Measurements from ENCODE around the gene TTC31.
"Not testable (repeated sequence)": the region's sequence is repeated elsewhere in the genome, so short reads cannot be mapped to it uniquely, and the experiment has no call there.

The TTC31 gene

DNA sequence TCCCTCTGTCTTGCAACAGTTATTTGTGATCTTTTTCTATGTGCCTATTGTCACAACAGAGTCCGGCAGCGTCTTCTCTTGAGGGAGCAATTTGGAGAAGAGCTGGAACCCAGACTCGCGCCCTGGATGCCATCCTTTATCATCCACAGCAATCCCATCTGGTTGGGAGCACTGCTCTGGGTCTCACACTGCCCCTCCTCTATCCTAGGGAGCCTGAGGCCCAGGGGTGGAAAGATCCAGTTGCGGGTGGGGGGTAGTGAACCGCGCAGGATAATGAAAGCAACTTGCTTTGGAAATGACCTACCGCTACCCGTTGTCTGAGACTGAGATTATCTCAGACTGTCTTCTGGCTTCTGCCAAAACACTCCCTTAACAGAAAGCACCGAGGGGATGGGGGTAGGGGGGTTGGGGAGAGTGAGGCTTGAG lies 23.9 kb upstream of the TTC31 start:
- Histone ChIP-seq H3K27ac (ENCODE audit: low read depth, low read length) (no peak overlapping the region), H3K4me3 (ENCODE audit: low read depth, low read length) (peak overlapping the region; percentile 91), H3K9ac (ENCODE audit: low read length) (peak overlapping the region; percentile 89), H3K36me3 (ENCODE audit: control insufficient read depth, insufficient read depth, low read length) (peaks cover 23% of the 10 kb centered on the region), H3K27me3 (ENCODE audit: control insufficient read depth, insufficient read depth, low read length) (no peaks in the 10 kb centered on the region), H3K9me3 (ENCODE audit: control insufficient read depth, insufficient read depth, low read depth, low read length) (no peaks in the 10 kb centered on the region), H3K4me1 (ENCODE audit: control insufficient read depth, insufficient read depth, low read length) (0 out of 2 replicates have a peak, but pooled peaks cover 5% of the 10 kb centered on the region)

DNA sequence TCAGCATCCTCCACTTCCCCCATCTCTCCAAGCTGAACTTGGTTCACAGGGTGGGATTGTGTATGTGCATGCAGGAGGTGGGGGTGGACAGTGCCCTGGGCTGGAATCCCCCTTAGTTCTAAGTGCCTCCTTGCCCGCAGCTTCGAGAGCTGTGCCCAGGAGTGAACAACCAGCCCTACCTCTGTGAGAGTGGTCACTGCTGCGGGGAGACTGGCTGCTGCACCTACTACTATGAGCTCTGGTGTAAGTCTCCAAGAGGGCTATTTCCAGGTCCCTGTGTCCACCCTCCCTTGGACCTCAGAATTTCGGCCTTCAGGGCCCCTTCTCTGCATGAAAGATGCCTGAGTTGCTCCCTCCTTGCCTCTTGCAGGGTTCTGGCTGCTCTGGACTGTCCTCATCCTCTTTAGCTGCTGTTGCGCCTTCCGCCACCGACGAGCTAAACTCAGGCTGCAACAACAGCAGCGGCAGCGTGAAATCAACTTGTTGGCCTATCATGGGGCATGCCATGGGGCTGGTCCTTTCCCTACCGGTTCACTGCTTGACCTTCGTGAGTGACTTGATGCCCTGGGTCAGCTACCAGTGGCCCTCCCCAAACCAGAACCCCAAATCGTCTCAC lies 23.3 kb upstream of the TTC31 start:
- not testable (repeated sequence) for H3K9me3 ChIP-seq (ENCODE audit: control insufficient read depth, insufficient read depth, low read depth, low read length); H3K27ac ChIP-seq (ENCODE audit: low read depth, low read length); H3K4me1 ChIP-seq (ENCODE audit: control insufficient read depth, insufficient read depth, low read length); H3K27me3 ChIP-seq (ENCODE audit: control insufficient read depth, insufficient read depth, low read length)
- peak overlapping the region; percentile 91 for H3K4me3 ChIP-seq (ENCODE audit: low read depth, low read length)
- peaks cover 23% of the 10 kb centered on the region for H3K36me3 ChIP-seq (ENCODE audit: control insufficient read depth, insufficient read depth, low read length)
- H3K9ac ChIP-seq (ENCODE audit: low read length): peak overlapping the region; percentile 14

DNA sequence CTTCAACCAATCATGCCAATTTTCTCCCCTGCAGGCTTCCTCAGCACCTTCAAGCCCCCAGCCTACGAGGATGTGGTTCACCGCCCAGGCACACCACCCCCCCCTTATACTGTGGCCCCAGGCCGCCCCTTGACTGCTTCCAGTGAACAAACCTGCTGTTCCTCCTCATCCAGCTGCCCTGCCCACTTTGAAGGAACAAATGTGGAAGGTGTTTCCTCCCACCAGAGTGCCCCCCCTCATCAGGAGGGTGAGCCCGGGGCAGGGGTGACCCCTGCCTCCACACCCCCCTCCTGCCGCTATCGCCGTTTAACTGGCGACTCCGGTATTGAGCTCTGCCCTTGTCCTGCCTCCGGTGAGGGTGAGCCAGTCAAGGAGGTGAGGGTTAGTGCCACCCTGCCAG lies 22.7 kb upstream of the TTC31 start:
- not testable (repeated sequence) for H3K27ac ChIP-seq (ENCODE audit: low read depth, low read length); H3K27me3 ChIP-seq (ENCODE audit: control insufficient read depth, insufficient read depth, low read length); H3K9ac ChIP-seq (ENCODE audit: low read length); H3K9me3 ChIP-seq (ENCODE audit: control insufficient read depth, insufficient read depth, low read depth, low read length); H3K4me3 ChIP-seq (ENCODE audit: low read depth, low read length); H3K4me1 ChIP-seq (ENCODE audit: control insufficient read depth, insufficient read depth, low read length)
- peaks cover 23% of the 10 kb centered on the region for H3K36me3 ChIP-seq (ENCODE audit: control insufficient read depth, insufficient read depth, low read length)

DNA sequence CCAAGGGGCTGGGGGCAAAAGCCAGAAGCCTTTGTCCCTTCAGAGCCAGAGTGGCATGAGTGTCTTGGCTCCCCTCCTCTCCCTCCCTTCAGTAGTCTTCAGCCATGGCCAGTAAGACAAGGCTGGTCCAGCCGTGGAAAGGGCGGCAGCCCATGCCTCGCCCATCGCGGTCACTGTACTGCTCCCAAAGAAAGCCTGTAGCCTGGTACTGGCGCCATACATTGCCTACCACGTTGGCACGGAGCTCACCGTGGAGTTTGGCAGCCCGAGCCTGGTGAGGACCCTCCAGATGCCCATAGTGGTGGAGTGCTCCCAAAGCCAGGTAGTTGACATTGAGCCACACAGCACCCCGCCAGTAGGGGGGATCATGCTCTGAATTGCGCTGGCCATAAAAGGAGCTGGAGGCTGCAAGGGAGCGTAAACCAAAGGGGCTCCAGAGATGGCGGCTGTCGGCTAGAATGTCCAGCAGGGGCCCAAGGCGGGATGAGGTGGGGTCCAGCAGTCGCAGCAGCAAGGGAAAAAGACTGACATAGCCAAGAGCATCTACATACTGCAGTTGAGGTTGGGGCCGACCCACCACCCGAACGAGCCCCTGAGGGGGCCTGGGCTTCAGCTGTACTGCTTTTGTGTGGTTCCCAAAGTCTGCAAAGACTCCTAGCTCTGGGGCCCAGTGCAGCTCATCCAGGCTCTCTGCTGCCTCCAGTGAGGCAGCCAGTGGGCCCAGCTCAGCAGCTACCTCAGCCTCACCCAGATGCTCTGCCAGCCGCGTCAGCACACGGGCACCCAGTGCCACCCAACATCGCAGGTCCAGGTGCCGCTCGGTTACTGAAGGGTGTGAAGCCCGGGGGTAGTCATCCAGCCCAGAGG lies 21.5 kb upstream of the TTC31 start:
- no peaks in the 10 kb centered on the region for H3K9me3 ChIP-seq (ENCODE audit: control insufficient read depth, insufficient read depth, low read depth, low read length)
- 0 out of 2 replicates have a peak, but pooled peaks cover 3% of the 10 kb centered on the region for H3K4me1 ChIP-seq (ENCODE audit: control insufficient read depth, insufficient read depth, low read length)
- H3K36me3 ChIP-seq (ENCODE audit: control insufficient read depth, insufficient read depth, low read length): peaks cover 23% of the 10 kb centered on the region
- H3K9ac ChIP-seq (ENCODE audit: low read length): no peak overlapping the region
- no peak overlapping the region for H3K27ac ChIP-seq (ENCODE audit: low read depth, low read length)
- H3K4me3 ChIP-seq (ENCODE audit: low read depth, low read length): no peak overlapping the region
- no peaks in the 10 kb centered on the region for H3K27me3 ChIP-seq (ENCODE audit: control insufficient read depth, insufficient read depth, low read length)

DNA sequence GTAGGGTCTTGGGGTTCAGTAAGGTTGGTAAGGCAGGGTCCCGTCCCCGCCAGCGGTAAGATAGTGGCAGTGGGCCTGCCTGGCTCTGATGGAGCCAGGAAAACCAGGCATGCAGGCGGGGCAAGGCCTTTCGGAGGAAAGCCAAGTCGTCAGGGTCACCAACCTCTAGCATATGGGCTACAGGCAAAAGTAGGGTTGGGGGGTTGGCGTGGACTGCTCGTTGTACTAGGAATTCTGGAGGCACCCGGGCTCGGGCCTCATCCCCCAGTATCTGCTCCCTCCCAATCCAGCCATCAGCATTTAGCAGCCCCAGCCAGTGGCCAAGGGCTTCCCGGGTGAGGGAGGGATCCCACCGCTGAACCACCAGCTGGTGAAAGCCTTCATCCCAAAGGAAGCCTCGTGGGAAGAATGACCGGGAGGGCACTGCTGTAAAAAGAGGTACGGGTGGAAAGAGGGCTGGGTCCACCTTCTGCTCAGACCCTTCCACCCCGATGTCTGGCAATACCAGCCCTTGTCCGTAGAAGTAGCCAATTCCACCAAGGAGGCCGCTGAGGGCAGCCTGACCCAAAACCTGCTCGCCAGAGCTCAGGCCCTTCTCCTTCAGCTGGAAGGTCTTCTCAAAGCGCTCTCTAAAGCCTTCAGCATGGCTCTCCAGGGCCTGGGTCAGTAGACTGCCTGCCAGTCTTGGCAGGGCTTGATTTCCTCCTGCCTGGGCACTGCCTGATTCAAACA lies 20.7 kb upstream of the TTC31 start:
- Histone ChIP-seq H3K36me3 (ENCODE audit: control insufficient read depth, insufficient read depth, low read length) (peaks cover 23% of the 10 kb centered on the region), H3K27ac (ENCODE audit: low read depth, low read length) (no peak overlapping the region), H3K27me3 (ENCODE audit: control insufficient read depth, insufficient read depth, low read length) (no peaks in the 10 kb centered on the region), H3K9me3 (ENCODE audit: control insufficient read depth, insufficient read depth, low read depth, low read length) (no peaks in the 10 kb centered on the region), H3K4me1 (ENCODE audit: control insufficient read depth, insufficient read depth, low read length) (0 out of 2 replicates have a peak, but pooled peaks cover 3% of the 10 kb centered on the region), H3K9ac (ENCODE audit: low read length) (no peak overlapping the region), H3K4me3 (ENCODE audit: low read depth, low read length) (no peak overlapping the region)

DNA sequence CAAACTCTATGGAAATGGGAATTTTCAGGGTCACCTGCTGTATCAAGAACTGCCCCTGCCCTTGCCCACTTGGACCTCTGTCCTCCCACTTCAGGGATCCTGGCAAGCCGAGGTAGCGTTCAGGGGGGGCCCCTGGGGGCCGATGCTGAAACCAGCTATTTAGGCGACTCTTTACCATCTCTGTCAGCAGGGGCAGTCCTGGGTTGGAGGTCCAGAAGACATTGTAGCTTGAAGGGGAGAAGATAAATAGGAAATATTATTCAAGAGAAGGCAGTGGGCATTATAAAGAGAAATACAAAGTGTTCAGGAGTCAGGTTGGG lies 20.1 kb upstream of the TTC31 start:
- Histone ChIP-seq H3K27ac (ENCODE audit: low read depth, low read length) (no peak overlapping the region), H3K27me3 (ENCODE audit: control insufficient read depth, insufficient read depth, low read length) (no peaks in the 10 kb centered on the region), H3K4me1 (ENCODE audit: control insufficient read depth, insufficient read depth, low read length) (0 out of 2 replicates have a peak, but pooled peaks cover 3% of the 10 kb centered on the region)

DNA sequence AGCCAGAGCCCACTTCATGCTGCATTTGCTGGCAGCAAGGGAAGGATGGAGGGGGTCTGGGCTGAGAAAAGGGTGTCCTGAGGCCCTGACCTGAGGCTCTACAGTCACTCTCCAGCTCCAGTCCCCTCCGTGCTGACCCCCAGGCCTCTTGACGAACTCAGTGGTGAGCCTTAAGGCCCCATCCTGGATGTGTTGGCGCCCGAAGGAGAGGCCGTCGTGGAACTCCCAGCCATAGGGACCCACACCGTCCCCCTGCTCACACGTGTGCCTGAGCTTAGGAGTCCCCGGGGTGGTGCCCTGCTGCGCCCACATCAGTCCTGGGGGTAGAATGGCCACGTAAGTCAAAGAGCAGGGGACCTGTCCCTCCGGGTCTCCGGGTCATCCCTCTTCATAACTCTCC lies 18.5 kb upstream of the TTC31 start:
- Histone ChIP-seq H3K9ac (ENCODE audit: low read length) (peak overlapping the region; percentile 81), H3K36me3 (ENCODE audit: control insufficient read depth, insufficient read depth, low read length) (peaks cover 23% of the 10 kb centered on the region), H3K4me1 (ENCODE audit: control insufficient read depth, insufficient read depth, low read length) (0 out of 2 replicates have a peak, but pooled peaks cover 3% of the 10 kb centered on the region), H3K9me3 (ENCODE audit: control insufficient read depth, insufficient read depth, low read depth, low read length) (no peaks in the 10 kb centered on the region), H3K27me3 (ENCODE audit: control insufficient read depth, insufficient read depth, low read length) (no peaks in the 10 kb centered on the region), H3K27ac (ENCODE audit: low read depth, low read length) (no peak overlapping the region), H3K4me3 (ENCODE audit: low read depth, low read length) (peak overlapping the region; percentile 88)

More for the DNA sequence above, 20.1 kb upstream of the TTC31 start:
- Histone ChIP-seq H3K9ac (ENCODE audit: low read length) (no peak overlapping the region), H3K4me3 (ENCODE audit: low read depth, low read length) (no peak overlapping the region), H3K9me3 (ENCODE audit: control insufficient read depth, insufficient read depth, low read depth, low read length) (no peaks in the 10 kb centered on the region), H3K36me3 (ENCODE audit: control insufficient read depth, insufficient read depth, low read length) (peaks cover 23% of the 10 kb centered on the region)

DNA sequence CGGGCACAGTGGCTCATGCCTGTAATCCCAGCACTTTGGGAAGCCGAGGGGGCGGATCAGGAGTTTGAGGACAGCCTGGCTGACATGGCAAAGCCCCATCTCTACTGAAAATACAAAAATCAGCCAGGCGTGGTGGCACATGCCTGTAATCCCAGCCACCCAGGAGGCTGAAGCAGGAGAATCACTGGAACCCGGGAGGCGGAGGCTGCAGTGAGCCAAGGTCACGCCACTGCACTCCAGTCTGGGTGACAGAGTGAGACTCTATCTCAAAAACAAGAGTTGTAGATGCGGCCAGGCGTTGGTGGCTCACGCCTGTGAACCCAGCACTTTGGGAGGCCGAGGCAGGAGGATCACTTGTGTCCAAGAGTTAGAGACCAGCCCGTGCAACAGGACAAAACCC lies 12.1 kb upstream of the TTC31 start:
- H3K27ac ChIP-seq (ENCODE audit: low read depth, low read length); H3K4me1 ChIP-seq (ENCODE audit: control insufficient read depth, insufficient read depth, low read length); H3K9ac ChIP-seq (ENCODE audit: low read length); H3K4me3 ChIP-seq (ENCODE audit: low read depth, low read length); H3K27me3 ChIP-seq (ENCODE audit: control insufficient read depth, insufficient read depth, low read length); H3K9me3 ChIP-seq (ENCODE audit: control insufficient read depth, insufficient read depth, low read depth, low read length): not testable (repeated sequence)
- peaks cover 15% of the 10 kb centered on the region for H3K36me3 ChIP-seq (ENCODE audit: control insufficient read depth, insufficient read depth, low read length)

DNA sequence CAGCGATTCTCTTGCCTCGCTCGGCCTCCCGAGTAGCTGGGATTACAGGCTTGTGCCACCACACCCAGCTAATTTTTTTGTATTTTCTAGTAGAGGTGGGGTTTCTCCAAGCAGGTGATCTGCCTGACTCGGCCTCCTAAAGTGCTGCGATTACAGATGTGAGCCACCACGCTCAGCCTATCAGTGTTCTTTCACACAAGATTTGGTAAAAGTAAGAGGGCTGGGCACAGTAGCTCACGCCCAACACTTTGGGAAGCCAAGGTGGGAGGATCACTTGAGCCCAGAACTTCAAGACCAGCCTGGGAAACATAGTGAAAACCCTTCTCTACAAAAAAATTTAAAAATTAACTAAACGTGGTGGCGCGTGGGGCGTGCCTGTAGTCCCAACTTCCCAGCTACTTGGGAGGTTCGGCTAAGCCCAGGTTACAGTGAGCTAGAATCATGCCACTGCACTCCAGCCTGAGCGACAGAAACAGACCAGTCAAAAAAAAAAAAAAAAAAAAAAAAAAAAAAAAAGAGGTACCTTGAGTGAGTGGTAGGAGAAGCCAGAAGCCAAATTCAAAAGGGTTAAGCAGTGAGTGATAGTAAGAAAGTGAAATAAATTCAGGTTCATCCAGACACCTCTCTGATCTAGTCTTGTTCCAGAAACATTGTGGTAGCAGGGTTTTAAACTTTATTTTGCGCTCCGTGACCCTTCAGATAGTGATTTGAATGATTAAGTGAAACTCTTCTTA lies 11.4 kb upstream of the TTC31 start:
- no peak overlapping the region for H3K27ac ChIP-seq (ENCODE audit: low read depth, low read length)
- H3K9ac ChIP-seq (ENCODE audit: low read length): peak overlapping the region; percentile 89
- H3K4me3 ChIP-seq (ENCODE audit: low read depth, low read length): peak overlapping the region; percentile 86
- no peaks in the 10 kb centered on the region for H3K27me3 ChIP-seq (ENCODE audit: control insufficient read depth, insufficient read depth, low read length)
- H3K9me3 ChIP-seq (ENCODE audit: control insufficient read depth, insufficient read depth, low read depth, low read length): no peaks in the 10 kb centered on the region
- peaks cover 15% of the 10 kb centered on the region for H3K36me3 ChIP-seq (ENCODE audit: control insufficient read depth, insufficient read depth, low read length)
- no peaks in the 10 kb centered on the region for H3K4me1 ChIP-seq (ENCODE audit: control insufficient read depth, insufficient read depth, low read length)

DNA sequence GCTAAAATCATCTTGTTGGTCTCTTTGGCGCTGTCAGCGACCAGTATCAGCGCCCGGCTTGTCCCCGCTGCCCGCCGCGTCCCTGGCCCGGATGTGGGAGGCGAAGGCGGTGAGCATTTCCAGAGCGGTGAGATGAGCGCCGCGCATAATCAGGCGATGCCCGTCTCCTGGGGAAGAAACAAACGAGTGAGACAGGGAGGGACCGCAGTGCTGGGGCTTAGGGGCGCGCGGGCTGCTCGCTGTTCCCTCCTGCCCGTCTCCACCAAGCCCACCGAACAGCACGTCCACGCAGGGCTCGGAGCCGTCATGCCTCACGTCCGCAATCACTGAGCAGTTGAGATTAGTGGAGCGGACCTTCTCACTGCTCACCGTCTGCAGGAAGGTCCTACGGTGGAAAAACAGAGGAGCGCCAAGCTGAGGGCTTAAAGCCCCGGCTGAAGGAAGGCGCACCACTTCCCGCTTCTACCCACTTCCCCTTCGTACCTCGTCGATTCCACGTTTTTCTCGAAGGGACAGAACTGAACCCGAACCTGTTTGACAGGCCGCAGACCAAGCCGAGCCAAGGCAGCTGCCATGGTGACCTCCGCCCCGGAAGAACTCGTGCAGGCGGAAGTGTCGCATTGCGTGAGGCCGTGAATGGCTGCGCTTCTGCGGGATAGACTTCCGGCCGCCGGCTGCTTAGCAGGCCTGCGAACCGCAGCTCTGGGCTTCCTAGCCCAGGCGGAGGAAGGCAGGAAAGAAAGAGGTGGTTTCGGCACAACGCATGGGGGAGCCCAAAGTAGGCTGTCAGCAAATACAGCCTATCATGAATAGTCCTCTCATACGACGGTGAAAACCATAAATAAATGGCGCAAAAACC lies 10.6 kb upstream of the TTC31 start, which contains the start of gene MRPL53:
Gene MRPL53 (minus strand): TSS at position 595 of the 859 bp plus-strand sequence. CDS start 20 bp downstream, at position 575.
- H3K4me1 ChIP-seq (ENCODE audit: control insufficient read depth, insufficient read depth, low read length): no peaks in the 10 kb centered on the region
- H3K9me3 ChIP-seq (ENCODE audit: control insufficient read depth, insufficient read depth, low read depth, low read length): no peaks in the 10 kb centered on the region
- peaks cover 17% of the 10 kb centered on the region for H3K36me3 ChIP-seq (ENCODE audit: control insufficient read depth, insufficient read depth, low read length)
- H3K27ac ChIP-seq (ENCODE audit: low read depth, low read length): peak within 1 kb of the TSS; percentile 12
- no peaks in the 10 kb centered on the region for H3K27me3 ChIP-seq (ENCODE audit: control insufficient read depth, insufficient read depth, low read length)
- peak within 1 kb of the TSS; percentile 89 for H3K9ac ChIP-seq (ENCODE audit: low read length)
- peak within 1 kb of the TSS; percentile 86 for H3K4me3 ChIP-seq (ENCODE audit: low read depth, low read length)

Data from HUES6 (cell line).